Calu3 (cell line): Measurements from ENCODE around the gene MAGI1. TPM values are rescaled to one million over a fixed set of nuclear protein-coding genes. Genes with fewer than 3 reads are reported as not detected.

Source experiments
- BruUV-seq: library from RNA; stranded (reverse); fragments of 400-500 nt; replicated peaks from 2 replicates; lab custom pipeline; 2021; lab: Mats Ljungman, UMichigan
- CTCF ChIA-PET: fragments of 300-600 bp; sonication (Branson Sonifier 250); formaldehyde crosslinking; loops from one replicate; lab custom pipeline; 2022; ENCODE audit warnings: antibody characterized with exemption; lab: Charles Lee
- DNase-seq: peaks from one replicate; pipeline ENCODE4 v3.0.0; 2022
- H3K27ac Mint-ChIP-seq: one replicate; pipeline ENCODE4 v1.8.0; 2022; ENCODE audit warnings: mixed read lengths; ENCODE audit not compliant: unreplicated experiment
- H3K27me3 Mint-ChIP-seq: one replicate; pipeline ENCODE4 v1.8.0; 2022; ENCODE audit warnings: mixed read lengths; ENCODE audit not compliant: unreplicated experiment
- H3K36me3 Mint-ChIP-seq: one replicate; pipeline ENCODE4 v1.8.0; 2022; ENCODE audit warnings: mild to moderate bottlenecking, moderate library complexity, mixed read lengths; ENCODE audit not compliant: insufficient read depth, unreplicated experiment
- H3K4me1 Mint-ChIP-seq: one replicate; pipeline ENCODE4 v1.8.0; 2022; ENCODE audit warnings: mild to moderate bottlenecking, low read depth, mixed read lengths; ENCODE audit not compliant: unreplicated experiment
- H3K4me3 Mint-ChIP-seq: one replicate; pipeline ENCODE4 v1.8.0; 2022; ENCODE audit warnings: mild to moderate bottlenecking, low read depth, moderate library complexity, mixed read lengths; ENCODE audit not compliant: unreplicated experiment
- H3K9me3 Mint-ChIP-seq: one replicate; pipeline ENCODE4 v1.8.0; 2022; ENCODE audit warnings: low read depth, mixed read lengths; ENCODE audit not compliant: unreplicated experiment
- CTCF ChIP-seq: fragments of 200-600 bp; IDR thresholded peaks from one replicate; pipeline ENCODE4 v1.8.0; 2022; ENCODE audit warnings: antibody characterized with exemption; ENCODE audit not compliant: unreplicated experiment
- intact Hi-C: fragments of 100-400 bp; cut with micrococcal nuclease; formaldehyde crosslinking; loops from one replicate; pipeline ENCODE4 v1.10.0; 2022; ENCODE audit not compliant: unreplicated experiment
- total RNA-seq: library from RNA; stranded (reverse); gene quantifications from 2 replicates; pipeline ENCODE4 v1.2.3, GENCODE V29; 2022

Gene MAGI1
- total RNA-seq, 1 experiment from 2014 or later: 76.4 TPM

- no TSS peak for BruUV-seq
- DNase-seq: no peak
- H3K4me1 Mint-ChIP-seq: no peaks in the 10 kb centered on the region
- intact Hi-C loops: no loop called here
- no peak for TF ChIP-seq CTCF
- peaks cover 33% of the 10 kb centered on the region for H3K27me3 Mint-ChIP-seq
- no peak overlapping the region for H3K4me3 Mint-ChIP-seq
- H3K27ac Mint-ChIP-seq: no peak overlapping the region
- CTCF ChIA-PET: no interaction called here
- H3K36me3 Mint-ChIP-seq: no peaks in the 10 kb centered on the region
- peaks cover 4% of the 10 kb centered on the region for H3K9me3 Mint-ChIP-seq
Measured at GRCh38 chr3:65318231-65318630, 720.5 kb downstream of the MAGI1 start.

- Mint-ChIP-seq H3K4me1 (no peaks in the 10 kb centered on the region), H3K27me3 (peaks cover 26% of the 10 kb centered on the region), H3K27ac (no peak overlapping the region), H3K36me3 (no peaks in the 10 kb centered on the region), H3K4me3 (no peak overlapping the region), H3K9me3 (peaks cover 4% of the 10 kb centered on the region)
- TF ChIP-seq CTCF: no peak
- BruUV-seq: no TSS peak
- intact Hi-C loops: no loop called here
- no peak for DNase-seq
- CTCF ChIA-PET: no interaction called here
Measured at GRCh38 chr3:65314916-65315315, 723.8 kb downstream of the MAGI1 start.

GRCh38 chr3:65314269-65314668, 724.4 kb downstream of the MAGI1 start:
- BruUV-seq: no TSS peak
- DNase-seq: no peak
- intact Hi-C loops: no loop called here
- no peak for TF ChIP-seq CTCF
- peaks cover 4% of the 10 kb centered on the region for H3K9me3 Mint-ChIP-seq
- CTCF ChIA-PET: no interaction called here
- H3K27ac Mint-ChIP-seq: no peak overlapping the region
- no peaks in the 10 kb centered on the region for H3K36me3 Mint-ChIP-seq
- H3K4me3 Mint-ChIP-seq: no peak overlapping the region
- peaks cover 33% of the 10 kb centered on the region for H3K27me3 Mint-ChIP-seq
- no peaks in the 10 kb centered on the region for H3K4me1 Mint-ChIP-seq

GRCh38 chr3:65313666-65314065, 725.1 kb downstream of the MAGI1 start:
- Mint-ChIP-seq H3K27ac (no peak overlapping the region), H3K9me3 (peaks cover 4% of the 10 kb centered on the region), H3K27me3 (peaks cover 39% of the 10 kb centered on the region), H3K4me3 (no peak overlapping the region), H3K4me1 (no peaks in the 10 kb centered on the region), H3K36me3 (no peaks in the 10 kb centered on the region)
- no TSS peak for BruUV-seq
- intact Hi-C loops: no loop called here
- TF ChIP-seq CTCF: no peak
- DNase-seq: no peak
- CTCF ChIA-PET: no interaction called here

- TF ChIP-seq CTCF: no peak
- Mint-ChIP-seq H3K9me3 (no peaks in the 10 kb centered on the region), H3K4me1 (no peaks in the 10 kb centered on the region), H3K4me3 (no peak overlapping the region), H3K36me3 (no peaks in the 10 kb centered on the region), H3K27ac (no peak overlapping the region), H3K27me3 (peaks cover 63% of the 10 kb centered on the region)
- BruUV-seq: no TSS peak
- intact Hi-C loops: no loop called here
- no peak for DNase-seq
- CTCF ChIA-PET: no interaction called here
Measured at GRCh38 chr3:65305836-65306235, 732.9 kb downstream of the MAGI1 start.
